ENCODE measurements around the gene GIPC1.

GIPC1 gene

DNA sequence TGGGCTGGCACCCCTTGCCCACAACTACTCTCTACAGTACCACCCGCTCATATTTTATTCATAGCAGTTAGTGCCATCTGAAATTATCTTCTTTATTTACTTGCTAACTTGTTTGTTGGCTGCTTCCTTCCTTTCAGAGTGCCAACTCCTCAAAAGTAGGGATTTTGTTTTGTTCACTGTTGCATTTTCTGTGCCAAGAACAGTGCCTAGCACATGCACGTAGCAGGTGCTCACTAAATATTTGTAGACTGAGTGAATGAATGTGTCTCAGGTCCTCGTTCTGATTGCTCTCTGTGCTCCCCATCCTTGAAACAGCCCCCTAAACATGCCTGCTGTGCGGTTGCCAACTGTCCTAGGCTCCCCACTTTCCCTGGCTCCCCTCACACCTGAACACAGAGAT is 1.5 kb downstream of the GIPC1 start:
- H3K4me3 ChIP-seq (ENCODE audit: low read length), result peak overlapping the region; percentile 89
- DNase-seq (ENCODE audit: low read depth), result no peak
- TF ChIP-seq, protein P1, sequence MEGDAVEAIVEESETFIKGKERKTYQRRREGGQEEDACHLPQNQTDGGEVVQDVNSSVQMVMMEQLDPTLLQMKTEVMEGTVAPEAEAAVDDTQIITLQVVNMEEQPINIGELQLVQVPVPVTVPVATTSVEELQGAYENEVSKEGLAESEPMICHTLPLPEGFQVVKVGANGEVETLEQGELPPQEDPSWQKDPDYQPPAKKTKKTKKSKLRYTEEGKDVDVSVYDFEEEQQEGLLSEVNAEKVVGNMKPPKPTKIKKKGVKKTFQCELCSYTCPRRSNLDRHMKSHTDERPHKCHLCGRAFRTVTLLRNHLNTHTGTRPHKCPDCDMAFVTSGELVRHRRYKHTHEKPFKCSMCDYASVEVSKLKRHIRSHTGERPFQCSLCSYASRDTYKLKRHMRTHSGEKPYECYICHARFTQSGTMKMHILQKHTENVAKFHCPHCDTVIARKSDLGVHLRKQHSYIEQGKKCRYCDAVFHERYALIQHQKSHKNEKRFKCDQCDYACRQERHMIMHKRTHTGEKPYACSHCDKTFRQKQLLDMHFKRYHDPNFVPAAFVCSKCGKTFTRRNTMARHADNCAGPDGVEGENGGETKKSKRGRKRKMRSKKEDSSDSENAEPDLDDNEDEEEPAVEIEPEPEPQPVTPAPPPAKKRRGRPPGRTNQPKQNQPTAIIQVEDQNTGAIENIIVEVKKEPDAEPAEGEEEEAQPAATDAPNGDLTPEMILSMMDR (IDR thresholded peaks at IDR 0.05; ENCODE audit: insufficient read depth, low read depth, low read length, missing control alignments), result no peak

DNA sequence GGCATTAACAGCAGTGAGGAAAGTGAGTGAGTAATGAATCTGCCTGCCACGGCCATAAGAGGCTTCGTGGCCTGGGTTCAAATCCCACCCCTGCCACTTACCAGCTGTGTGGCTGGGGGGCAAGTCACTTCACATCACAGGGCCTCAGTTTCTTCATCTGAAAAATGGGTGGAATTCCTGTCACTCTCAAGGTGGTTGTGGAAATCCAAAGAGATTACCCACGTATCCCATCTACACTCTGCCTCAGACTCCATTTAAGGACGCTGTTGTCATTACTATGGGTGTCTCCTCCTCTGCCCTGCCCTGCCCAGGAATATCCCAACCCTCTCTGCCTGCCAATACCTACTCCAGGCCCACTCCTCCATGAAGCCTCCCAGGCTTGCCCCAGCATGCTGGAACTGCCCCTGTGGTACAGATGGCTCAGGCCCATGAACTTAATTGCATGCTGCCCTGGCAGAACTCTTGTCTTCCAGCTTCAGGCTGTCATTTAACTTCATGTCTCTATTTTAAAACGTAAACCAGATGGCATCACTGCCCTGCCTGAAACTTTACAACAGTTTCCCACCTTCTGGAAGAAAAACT is 3.1 kb downstream of the GIPC1 start:
- no peak for DNase-seq (ENCODE audit: low read depth)
- H3K4me3 ChIP-seq (ENCODE audit: low read length), result no peak overlapping the region
- TF ChIP-seq, protein P1 (IDR thresholded peaks at IDR 0.05; ENCODE audit: insufficient read depth, low read depth, low read length, missing control alignments), result no peak

DNA sequence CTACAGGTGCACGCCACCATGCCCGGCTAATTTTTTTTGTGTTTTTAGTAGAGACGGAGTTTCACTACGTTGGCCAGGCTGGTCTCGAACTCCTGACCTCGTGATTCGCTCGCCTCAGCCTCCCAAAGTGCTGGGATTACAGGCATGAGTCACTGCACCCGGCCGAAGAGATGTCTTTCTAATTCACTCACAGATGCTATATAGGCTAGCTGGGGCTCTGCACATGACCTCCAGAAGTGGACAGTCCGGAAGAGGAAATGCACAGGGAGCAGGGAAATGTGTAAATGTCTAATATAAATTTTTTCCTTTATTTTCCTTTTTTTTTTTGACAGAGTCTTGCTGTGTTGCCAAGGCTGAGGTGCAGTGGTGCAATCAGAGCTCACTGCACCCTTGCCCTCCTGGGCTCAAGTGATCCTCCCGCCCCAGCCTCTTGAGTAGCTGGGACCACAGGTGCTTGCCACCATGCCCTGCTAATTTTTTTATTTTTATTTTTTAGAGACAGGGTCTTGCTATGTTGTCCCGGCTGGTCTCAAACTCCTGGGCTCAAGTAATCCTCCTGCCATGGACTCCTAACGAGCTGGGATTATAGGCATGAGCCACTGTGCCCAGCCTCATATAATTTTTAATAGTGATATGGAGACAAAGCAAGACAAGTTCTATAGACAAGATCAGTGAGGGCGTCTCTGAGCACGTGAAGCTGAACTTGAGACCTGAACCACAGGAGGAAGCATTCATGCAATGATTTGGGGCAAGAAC is 8.4 kb downstream of the GIPC1 start:
- TF ChIP-seq, protein P1 (IDR thresholded peaks at IDR 0.05; ENCODE audit: insufficient read depth, low read depth, low read length, missing control alignments), result no peak
- no peak overlapping the region for H3K4me3 ChIP-seq (ENCODE audit: low read length)
- DNase-seq (ENCODE audit: low read depth), result no peak

DNA sequence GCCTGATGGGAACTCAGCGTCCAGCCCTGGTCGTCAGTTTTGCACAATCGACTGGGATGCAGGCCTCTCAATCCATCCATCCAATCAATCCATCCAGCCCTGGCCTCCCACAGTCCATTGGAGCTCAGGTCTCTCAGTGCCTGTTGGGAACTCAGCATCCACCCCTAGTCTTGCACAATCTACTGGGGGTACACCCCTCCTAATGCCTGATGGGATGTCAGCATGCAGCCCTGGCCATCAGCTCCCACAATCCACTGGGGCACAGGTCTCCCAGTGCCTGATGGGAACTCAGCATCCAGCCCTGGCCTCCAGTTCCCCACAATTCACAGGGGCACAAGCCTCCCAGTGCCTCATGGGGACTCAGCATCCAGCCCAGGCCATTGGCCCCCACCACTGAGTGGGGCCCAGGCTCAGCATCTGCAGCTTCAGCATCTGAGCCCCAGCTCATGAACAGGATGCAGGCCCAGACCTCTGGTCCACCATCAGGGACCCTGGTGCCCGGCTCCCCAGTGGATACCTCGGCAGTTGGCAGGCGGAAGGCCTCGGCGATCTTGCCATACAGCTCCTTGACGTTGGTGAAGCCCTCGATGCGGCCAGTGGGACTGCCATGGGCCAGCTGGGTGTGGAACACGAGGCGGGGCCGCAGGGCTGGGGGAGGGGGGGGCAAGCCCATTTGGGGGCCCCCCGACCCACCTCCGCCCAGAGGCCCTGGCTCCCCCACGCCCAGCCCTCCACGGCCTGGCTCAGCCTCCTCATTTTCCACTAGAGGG is 13.6 kb downstream of the GIPC1 start:
- H3K4me3 ChIP-seq (ENCODE audit: low read length), result no peak overlapping the region
- TF ChIP-seq, protein P1 (IDR thresholded peaks at IDR 0.05; ENCODE audit: insufficient read depth, low read depth, low read length, missing control alignments), result no peak
- DNase-seq (ENCODE audit: low read depth), result no peak

DNA sequence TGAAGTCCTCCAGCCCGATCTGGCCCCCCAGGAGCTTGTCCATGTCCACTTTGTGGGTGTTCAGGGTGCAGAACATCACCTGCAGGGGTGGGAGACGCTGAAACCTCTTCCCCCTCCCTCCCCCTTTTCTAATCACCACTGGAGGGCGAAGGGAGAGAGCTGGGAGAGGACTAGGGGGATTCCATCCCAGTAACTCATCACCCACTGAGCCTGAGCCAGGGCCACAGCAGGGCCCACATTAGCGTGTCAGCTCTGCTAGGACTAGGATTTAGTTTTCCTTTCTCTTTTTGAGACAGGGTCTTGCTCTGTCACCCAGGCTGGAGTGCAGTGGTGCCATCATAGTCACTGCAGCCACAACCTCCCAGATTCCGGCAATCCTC is 15.2 kb downstream of the GIPC1 start:
- H3K4me3 ChIP-seq (ENCODE audit: low read length), result no peak overlapping the region
- TF ChIP-seq, protein P1 (IDR thresholded peaks at IDR 0.05; ENCODE audit: insufficient read depth, low read depth, low read length, missing control alignments), result no peak
- DNase-seq (ENCODE audit: low read depth), result no peak

DNA sequence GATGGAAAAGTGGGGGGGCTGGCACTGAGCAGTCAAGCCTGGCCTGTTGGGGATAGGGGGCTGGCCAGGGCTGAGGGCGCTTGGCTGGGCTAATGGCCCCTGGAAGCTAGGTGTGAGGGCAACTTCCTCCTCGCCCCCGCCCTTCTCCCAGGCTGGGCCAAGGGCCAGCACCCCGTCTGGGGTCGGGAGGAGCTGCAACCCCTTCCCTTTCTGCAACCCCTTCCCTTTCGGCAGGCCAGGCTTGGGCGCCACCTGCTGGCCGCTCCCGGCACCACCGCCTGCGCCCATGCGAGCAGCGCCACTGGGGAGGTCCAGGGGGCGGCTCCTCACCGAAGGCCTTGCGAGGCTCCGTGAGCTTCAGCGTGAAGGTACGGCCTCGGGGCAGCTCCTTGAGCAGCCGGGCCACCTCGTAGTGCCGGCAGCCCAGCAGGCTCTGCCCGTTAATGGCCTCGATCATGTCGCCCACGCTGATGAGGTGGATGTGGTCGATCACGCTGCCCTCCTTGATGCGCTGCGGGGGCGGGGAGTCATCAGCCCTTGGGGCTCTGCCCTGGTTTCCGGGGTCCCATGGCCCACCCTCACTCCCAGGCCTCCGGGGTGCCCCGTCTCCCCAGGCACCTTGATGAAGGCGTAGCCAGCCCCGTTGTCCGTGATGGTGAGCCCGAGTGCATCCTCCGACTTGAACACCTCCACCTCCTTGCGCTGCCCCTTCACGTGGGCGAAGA is 15.8 kb downstream of the GIPC1 start:
- TF ChIP-seq, protein P1 (IDR thresholded peaks at IDR 0.05; ENCODE audit: insufficient read depth, low read depth, low read length, missing control alignments), result peak; percentile 59
- no peak overlapping the region for H3K4me3 ChIP-seq (ENCODE audit: low read length)
- peak; percentile 29 for DNase-seq (ENCODE audit: low read depth)

Measured in epithelial cell of esophagus (primary cell).